Panc1 (cell line): ENCODE measurements around the gene CCDC85A. TPM values are rescaled to one million over a fixed set of nuclear protein-coding genes. Genes with fewer than 3 reads are reported as not detected.

Experiments
- ATAC-seq: fragments of 200-7000 bp; cut with Tn5 transposase; 2 replicates; pipeline ENCODE4 v1.9.1; 2020; ENCODE audit warnings: mild to moderate bottlenecking, moderate library complexity
- BruUV-seq: library from RNA; stranded (reverse); fragments of 400-500 nt; replicated peaks from 2 replicates; lab custom pipeline; 2021; lab: Mats Ljungman, UMichigan
- CTCF ChIA-PET: fragments of 300-600 bp; sonication (Branson Sonifier 250); formaldehyde crosslinking; loops from one replicate; lab custom pipeline; 2022; ENCODE audit warnings: antibody characterized with exemption; lab: Charles Lee
- POLR2A ChIA-PET: fragments of 300-600 bp; sonication (Branson Sonifier 250); formaldehyde crosslinking; loops from one replicate; lab custom pipeline; 2022; ENCODE audit warnings: antibody characterized with exemption; lab: Charles Lee
- DNase-seq: peaks from one replicate; pipeline ENCODE4 v3.0.0-alpha.2; 2010; ENCODE audit warnings: low read depth, low spot score
- H3K27ac ChIP-seq: 2 replicates; pipeline ENCODE4 v1.5.1; 2011; ENCODE audit warnings: mild to moderate bottlenecking, low read length, inconsistent platforms
- H3K27me3 ChIP-seq: fragments of 200-500 bp; sonication (Bioruptor generic); 2 replicates; pipeline ENCODE4 v1.6.0; 2014; ENCODE audit warnings: low read length, inconsistent platforms; ENCODE audit not compliant: control insufficient read depth, insufficient read depth
- H3K36me3 ChIP-seq: fragments of 200-500 bp; sonication (Bioruptor generic); 2 replicates; pipeline ENCODE4 v1.5.1; 2014; ENCODE audit warnings: inconsistent platforms, mild to moderate bottlenecking, low read length, moderate library complexity; ENCODE audit not compliant: control insufficient read depth, insufficient read depth
- H3K4me1 ChIP-seq: 2 replicates; pipeline ENCODE4 v1.5.1; 2011; ENCODE audit warnings: inconsistent platforms, mild to moderate bottlenecking, low read length, moderate library complexity; ENCODE audit not compliant: control insufficient read depth, insufficient read depth
- H3K4me3 ChIP-seq, 2 experiments: 2 replicates each; pipeline ENCODE4 v1.5.1; 2011 to 2012; ENCODE audit warnings: low read depth in 2 of 2, low read length in 2 of 2, mild to moderate bottlenecking in 2 of 2, inconsistent platforms in 1 of 2, moderate library complexity in 1 of 2
- H3K9me3 ChIP-seq: fragments of 200-500 bp; sonication (Bioruptor generic); 2 replicates; pipeline ENCODE4 v1.5.1; 2014; ENCODE audit warnings: low read depth, mild to moderate bottlenecking, inconsistent platforms, low read length, moderate library complexity; ENCODE audit not compliant: control insufficient read depth, insufficient read depth
- POLR2AphosphoS5 ChIP-seq: IDR thresholded peaks from 2 replicates; pipeline ENCODE4 v1.6.1; 2012; ENCODE audit warnings: mild to moderate bottlenecking, low read depth, low read length, moderate library complexity
- SIN3A ChIP-seq: IDR thresholded peaks from 2 replicates; pipeline ENCODE4 v1.6.1; 2012; ENCODE audit warnings: low read depth, mild to moderate bottlenecking, low read length, moderate library complexity, borderline replicate concordance; ENCODE audit not compliant: insufficient read depth
- TCF7L2 ChIP-seq: IDR thresholded peaks from 2 replicates; pipeline ENCODE4 v1.6.1; 2011; ENCODE audit warnings: mild to moderate bottlenecking, low read depth, low read length, inconsistent platforms
- in situ Hi-C: cut with HindIII; loops from 2 replicates; pipeline ENCODE4 v1.10.0; 2016; ENCODE audit warnings: low sequenced_read_pairs, low pct_unique_long_range_greater_than_20kb
- intact Hi-C: fragments of 100-400 bp; cut with micrococcal nuclease; formaldehyde crosslinking; loops from one replicate; pipeline ENCODE4 v1.10.0; 2022; ENCODE audit not compliant: unreplicated experiment
- total RNA-seq: library from RNA; stranded (reverse); gene quantifications from one replicate; pipeline ENCODE4 v1.2.1, GENCODE V29; 2021; ENCODE audit not compliant: unreplicated experiment
- TF ChIP-seq, protein P1 (sequence below), 2 experiments: IDR thresholded peaks; 2 replicates each; pipeline ENCODE4 v1.6.1; 2011 to 2012; ENCODE audit warnings: low read depth in 2 of 2, control low read depth in 1 of 2, low read length in 1 of 2, mild to moderate bottlenecking in 1 of 2, moderate library complexity in 1 of 2; ENCODE audit not compliant: insufficient read depth in 1 of 2
- TF ChIP-seq, protein P2 (sequence below): fragments of 450-650 bp; IDR thresholded peaks from 2 replicates; pipeline ENCODE4 v1.5.1; 2017; ENCODE audit warnings: mild to moderate bottlenecking

The CCDC85A gene
- total RNA-seq, 1 experiment from 2014 or later, result 0.05 TPM

DNA sequence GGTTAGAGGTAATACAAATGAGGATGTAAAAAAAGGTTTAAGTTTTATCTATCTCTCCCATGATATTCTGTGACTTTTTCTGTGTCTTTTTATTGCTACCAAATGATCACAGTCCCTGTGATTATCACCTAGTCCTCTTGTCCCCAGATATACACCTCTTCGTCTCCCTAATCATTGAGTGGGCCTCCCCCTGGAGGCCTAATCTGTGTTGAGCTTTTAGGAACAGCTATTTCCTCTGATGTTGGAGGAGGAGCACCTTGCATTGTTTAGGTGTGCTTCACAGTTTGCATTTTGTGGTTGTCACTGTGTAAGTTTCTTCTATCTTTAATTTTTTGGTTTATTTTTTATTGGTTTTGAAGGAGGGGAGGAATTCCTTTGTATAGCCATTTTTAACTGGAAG lies 33.3 kb downstream of the CCDC85A start:
- in situ Hi-C loops, result no loop called here
- no peak for ATAC-seq
- H3K4me1 ChIP-seq, result no peaks in the 10 kb centered on the region
- intact Hi-C loops, result no loop called here
- H3K4me3 ChIP-seq, result no peak overlapping the region
- no TSS peak for BruUV-seq
- TF ChIP-seq TCF7L2 (no peak), POLR2AphosphoS5 (no peak)
- no peak overlapping the region for H3K27ac ChIP-seq
- POLR2A ChIA-PET, result no interaction called here
- no peaks in the 10 kb centered on the region for H3K9me3 ChIP-seq
- CTCF ChIA-PET, result no interaction called here
- no peak for DNase-seq
- no peaks in the 10 kb centered on the region for H3K36me3 ChIP-seq
- H3K27me3 ChIP-seq, result no peaks in the 10 kb centered on the region

DNA sequence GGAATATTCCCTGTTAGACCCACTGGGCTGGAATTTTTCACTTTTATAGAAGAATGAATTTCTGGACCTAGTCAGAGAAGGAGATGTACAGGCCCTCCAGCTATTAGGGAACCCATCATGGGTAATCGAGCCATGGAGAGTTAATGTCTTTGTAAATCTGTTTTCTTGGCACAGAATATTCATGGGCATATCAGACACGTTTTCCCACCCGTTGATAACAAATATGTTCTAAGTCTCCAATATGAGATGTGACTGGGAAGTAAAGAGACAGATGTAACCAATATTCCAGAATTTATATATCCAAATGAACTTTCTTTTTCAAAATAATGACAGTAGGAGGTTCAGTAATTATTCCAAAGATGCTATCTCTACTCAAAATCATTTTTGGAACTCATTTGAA lies 38.7 kb downstream of the CCDC85A start:
- BruUV-seq, result no TSS peak

DNA sequence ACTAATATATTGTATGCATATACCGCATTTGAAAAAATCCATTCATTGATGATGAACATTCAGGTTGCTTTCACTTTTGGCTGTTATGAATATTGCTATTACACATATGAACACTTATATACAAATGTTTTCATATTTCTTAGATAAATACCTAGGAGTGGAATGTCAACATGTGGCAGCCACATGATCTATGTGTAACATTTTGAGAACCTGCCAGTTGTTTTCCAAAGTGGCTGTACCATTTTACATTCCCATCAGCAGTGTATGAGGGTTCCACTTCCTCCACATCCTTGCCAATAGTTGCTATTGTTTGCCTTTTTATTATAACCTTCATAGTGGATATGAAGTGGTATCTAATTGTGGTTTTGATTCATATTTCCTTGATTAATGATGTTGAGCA lies 40.5 kb downstream of the CCDC85A start:
- Histone ChIP-seq H3K9me3 (no peaks in the 10 kb centered on the region), H3K4me1 (no peaks in the 10 kb centered on the region), H3K27ac (no peak overlapping the region), H3K27me3 (no peaks in the 10 kb centered on the region), H3K4me3 (no peak overlapping the region), H3K36me3 (no peaks in the 10 kb centered on the region)
- TF ChIP-seq, protein P1, sequence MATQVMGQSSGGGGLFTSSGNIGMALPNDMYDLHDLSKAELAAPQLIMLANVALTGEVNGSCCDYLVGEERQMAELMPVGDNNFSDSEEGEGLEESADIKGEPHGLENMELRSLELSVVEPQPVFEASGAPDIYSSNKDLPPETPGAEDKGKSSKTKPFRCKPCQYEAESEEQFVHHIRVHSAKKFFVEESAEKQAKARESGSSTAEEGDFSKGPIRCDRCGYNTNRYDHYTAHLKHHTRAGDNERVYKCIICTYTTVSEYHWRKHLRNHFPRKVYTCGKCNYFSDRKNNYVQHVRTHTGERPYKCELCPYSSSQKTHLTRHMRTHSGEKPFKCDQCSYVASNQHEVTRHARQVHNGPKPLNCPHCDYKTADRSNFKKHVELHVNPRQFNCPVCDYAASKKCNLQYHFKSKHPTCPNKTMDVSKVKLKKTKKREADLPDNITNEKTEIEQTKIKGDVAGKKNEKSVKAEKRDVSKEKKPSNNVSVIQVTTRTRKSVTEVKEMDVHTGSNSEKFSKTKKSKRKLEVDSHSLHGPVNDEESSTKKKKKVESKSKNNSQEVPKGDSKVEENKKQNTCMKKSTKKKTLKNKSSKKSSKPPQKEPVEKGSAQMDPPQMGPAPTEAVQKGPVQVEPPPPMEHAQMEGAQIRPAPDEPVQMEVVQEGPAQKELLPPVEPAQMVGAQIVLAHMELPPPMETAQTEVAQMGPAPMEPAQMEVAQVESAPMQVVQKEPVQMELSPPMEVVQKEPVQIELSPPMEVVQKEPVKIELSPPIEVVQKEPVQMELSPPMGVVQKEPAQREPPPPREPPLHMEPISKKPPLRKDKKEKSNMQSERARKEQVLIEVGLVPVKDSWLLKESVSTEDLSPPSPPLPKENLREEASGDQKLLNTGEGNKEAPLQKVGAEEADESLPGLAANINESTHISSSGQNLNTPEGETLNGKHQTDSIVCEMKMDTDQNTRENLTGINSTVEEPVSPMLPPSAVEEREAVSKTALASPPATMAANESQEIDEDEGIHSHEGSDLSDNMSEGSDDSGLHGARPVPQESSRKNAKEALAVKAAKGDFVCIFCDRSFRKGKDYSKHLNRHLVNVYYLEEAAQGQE (IDR thresholded peaks at IDR 0.05; ENCODE audit: insufficient read depth in 1 of 2, low read depth in 2 of 2, low read length in 1 of 2), result no peak
- intact Hi-C loops (no loop called here), in situ Hi-C loops (no loop called here)
- ChIA-PET CTCF (no interaction called here), POLR2A (interaction anchor here (0.6 kb wide), 1 partner anchor 527 kb away, joined by 3 read pairs; no protein-coding TSS in a partner anchor)
- DNase-seq, result no peak
- no TSS peak for BruUV-seq
- ATAC-seq, result no peak

More for the DNA sequence above, 38.7 kb downstream of the CCDC85A start:
- no peaks in the 10 kb centered on the region for H3K4me1 ChIP-seq
- no peak overlapping the region for H3K4me3 ChIP-seq
- in situ Hi-C loops, result no loop called here
- ATAC-seq, result no peak
- no peaks in the 10 kb centered on the region for H3K9me3 ChIP-seq
- TF ChIP-seq POLR2AphosphoS5 (no peak), SIN3A (no peak), TCF7L2 (no peak)
- TF ChIP-seq, protein P1 (IDR thresholded peaks at IDR 0.05; ENCODE audit: insufficient read depth in 1 of 2, low read depth in 2 of 2, low read length in 1 of 2), result no peak
- TF ChIP-seq, protein P2, sequence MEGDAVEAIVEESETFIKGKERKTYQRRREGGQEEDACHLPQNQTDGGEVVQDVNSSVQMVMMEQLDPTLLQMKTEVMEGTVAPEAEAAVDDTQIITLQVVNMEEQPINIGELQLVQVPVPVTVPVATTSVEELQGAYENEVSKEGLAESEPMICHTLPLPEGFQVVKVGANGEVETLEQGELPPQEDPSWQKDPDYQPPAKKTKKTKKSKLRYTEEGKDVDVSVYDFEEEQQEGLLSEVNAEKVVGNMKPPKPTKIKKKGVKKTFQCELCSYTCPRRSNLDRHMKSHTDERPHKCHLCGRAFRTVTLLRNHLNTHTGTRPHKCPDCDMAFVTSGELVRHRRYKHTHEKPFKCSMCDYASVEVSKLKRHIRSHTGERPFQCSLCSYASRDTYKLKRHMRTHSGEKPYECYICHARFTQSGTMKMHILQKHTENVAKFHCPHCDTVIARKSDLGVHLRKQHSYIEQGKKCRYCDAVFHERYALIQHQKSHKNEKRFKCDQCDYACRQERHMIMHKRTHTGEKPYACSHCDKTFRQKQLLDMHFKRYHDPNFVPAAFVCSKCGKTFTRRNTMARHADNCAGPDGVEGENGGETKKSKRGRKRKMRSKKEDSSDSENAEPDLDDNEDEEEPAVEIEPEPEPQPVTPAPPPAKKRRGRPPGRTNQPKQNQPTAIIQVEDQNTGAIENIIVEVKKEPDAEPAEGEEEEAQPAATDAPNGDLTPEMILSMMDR, result no peak
- H3K27ac ChIP-seq, result no peak overlapping the region
- ChIA-PET POLR2A (no interaction called here), CTCF (no interaction called here)
- H3K36me3 ChIP-seq, result no peaks in the 10 kb centered on the region
- no peak for DNase-seq
- intact Hi-C loops, result no loop called here
- H3K27me3 ChIP-seq, result no peaks in the 10 kb centered on the region
